ENCODE data around the gene USP11.
A peak's percentile ranks its signal among the peaks of the same experiment; 100 is the strongest.

Gene USP11

GRCh38 chrX:47204970-47205369 lies 27.8 kb upstream of the USP11 start:
- DNase-seq = no peak

DNA sequence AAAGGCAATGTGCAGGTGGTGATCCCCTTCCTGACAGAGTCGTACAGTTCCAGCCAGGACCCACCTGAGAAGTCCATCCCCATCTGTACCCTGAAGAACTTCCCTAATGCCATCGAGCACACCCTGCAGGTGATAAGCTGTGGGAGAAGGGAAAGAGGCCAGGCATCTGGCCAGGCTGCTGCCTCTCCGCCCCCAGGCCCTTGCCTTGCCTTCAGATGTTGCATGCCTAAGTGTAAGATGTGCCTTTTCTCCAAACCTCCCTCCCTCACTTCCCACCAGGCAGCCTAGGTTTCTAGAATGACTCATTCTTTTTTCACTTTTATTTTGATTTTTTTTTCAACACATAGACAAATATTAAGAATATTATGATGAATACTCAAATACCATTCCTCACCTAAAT lies 26.5 kb upstream of the USP11 start:
- DNase-seq = no peak

- no peak for DNase-seq
Measured at GRCh38 chrX:47208108-47208507, 24.7 kb upstream of the USP11 start.

- no peak for DNase-seq
Measured at GRCh38 chrX:47209508-47210238, 23.1 kb upstream of the USP11 start.

DNA sequence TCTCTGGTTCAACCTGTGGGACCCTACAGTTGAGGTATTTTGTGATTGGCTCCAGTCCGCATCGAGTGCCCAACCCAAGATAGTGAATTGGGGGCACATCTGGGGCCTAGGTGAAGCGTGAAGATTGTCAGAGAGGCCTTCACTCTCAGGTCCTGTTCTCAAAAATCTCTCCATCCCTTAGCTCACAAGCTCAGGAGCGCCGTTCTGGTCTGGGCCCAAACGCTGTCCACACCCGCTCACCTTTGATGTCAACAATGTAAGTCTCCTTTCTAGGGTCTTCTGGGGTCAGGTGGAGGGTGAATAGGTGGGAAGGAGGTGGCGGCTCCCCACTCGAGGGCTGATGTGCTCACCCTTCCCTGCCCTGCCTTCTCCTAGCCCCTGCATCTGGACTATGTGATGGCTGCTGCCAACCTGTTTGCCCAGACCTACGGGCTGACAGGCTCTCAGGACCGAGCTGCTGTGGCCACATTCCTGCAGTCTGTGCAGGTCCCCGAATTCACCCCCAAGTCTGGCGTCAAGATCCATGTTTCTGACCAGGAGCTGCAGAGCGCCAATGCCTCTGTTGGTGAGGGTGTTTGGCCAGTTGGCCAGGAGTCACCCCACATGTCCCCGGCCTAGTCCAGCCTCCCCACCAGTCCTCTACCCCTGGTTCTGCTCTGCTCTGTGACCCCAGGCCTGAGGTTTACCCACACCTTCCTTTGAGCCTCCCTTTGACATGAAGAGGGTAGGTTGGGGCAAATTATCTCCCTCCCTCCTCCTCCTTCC lies 22.0 kb upstream of the USP11 start:
- DNase-seq = no peak

DNA sequence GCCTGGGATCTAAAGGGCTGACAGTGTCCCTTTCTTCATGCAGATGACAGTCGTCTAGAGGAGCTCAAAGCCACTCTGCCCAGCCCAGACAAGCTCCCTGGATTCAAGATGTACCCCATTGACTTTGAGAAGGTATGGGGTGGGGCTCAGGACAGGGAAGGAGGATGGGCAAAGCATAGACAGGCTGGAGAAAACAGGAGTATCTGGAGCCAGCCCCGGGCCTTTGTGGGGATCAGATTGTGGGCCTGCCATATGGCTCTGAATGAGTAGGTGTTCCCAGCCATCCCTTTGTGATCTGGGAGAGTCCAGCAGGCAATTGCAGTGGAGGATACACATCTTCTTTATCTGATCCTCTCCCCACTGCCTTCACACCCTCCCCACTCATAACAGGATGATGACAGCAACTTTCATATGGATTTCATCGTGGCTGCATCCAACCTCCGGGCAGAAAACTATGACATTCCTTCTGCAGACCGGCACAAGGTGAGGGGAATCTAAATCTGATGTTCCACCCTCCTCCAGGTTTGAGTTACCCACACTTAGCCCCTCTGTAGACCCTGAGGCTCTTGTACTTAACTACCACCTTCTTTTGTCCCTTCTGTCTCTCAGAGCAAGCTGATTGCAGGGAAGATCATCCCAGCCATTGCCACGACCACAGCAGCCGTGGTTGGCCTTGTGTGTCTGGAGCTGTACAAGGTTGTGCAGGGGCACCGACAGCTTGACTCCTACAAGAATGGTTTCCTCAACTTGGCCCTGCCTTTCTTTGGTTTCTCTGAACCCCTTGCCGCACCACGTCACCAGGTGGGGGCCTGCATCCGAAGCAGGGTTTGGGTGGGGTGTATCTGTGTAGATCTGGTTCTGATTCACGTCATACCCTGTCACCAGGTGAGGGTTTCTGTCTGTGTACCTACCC lies 20.2 kb upstream of the USP11 start:
- no peak for DNase-seq

- DNase-seq = no peak
Measured at GRCh38 chrX:47214435-47215077, 18.3 kb upstream of the USP11 start.

- no peak for DNase-seq
Measured at GRCh38 chrX:47215291-47215900, 17.4 kb upstream of the USP11 start.

- no peak for DNase-seq
Measured at GRCh38 chrX:47216393-47216925, 16.4 kb upstream of the USP11 start.

GRCh38 chrX:47217121-47217851 lies 15.5 kb upstream of the USP11 start:
- no peak for DNase-seq

DNA sequence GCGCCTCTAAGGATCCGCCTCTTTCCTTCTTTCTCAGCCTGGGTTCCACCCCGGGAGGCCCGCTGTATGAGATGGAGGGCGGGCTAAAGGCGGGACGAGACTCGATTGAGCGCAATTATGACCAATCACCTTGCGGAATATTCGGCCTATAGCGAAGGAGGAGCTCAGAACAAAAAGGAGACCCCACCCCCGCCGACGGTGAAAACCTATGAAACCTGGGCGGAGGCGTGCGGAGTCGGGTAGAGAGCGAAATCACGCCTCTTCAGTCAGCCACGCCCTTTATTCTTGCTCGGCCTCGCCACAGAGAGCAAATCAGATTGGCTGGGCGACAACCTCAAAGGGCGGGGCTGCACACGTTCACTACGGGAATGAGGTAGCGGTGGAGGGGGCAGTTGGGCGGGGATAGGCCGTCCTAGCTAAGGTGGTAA lies 14.9 kb upstream of the USP11 start:
- DNase-seq = peak; percentile 98

DNA sequence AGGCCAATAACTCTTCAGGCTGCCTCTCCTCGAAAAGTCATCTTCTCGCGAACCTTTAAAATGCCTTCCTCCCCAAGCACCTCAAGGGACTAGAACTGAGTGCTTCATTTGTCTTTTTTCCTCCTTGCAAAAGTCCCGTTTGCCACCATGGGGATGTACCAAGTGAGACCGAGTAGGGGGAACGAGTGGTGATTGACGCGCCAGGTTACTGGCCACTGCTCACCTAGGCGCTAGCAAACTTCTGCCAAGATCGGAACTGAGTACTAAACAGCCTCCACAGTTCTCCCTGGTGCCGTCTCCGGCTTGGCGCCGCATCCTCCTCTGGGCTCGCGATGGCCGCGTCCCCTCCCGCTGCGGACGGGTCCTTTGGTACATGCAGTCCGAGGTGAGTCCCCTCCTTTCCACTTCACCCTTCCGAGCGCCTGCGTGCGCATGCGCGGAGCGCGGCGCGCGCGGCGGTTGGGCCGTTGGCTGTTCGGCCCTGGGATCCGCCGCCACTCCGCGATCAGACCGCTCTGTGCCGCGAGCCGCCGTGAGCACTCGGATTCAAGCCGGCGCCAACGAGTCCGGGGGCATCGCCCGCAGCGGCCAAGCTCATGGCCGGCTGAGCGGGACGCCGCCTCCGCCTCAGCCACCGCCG lies 14.4 kb upstream of the USP11 start, which contains the start of gene CDK16:
Gene CDK16, plus strand, starts transcription at position 402 of the 640 bp plus-strand sequence. CDS start 4,877 bp downstream, outside the sequence.
- peak; percentile 99 for DNase-seq

DNA sequence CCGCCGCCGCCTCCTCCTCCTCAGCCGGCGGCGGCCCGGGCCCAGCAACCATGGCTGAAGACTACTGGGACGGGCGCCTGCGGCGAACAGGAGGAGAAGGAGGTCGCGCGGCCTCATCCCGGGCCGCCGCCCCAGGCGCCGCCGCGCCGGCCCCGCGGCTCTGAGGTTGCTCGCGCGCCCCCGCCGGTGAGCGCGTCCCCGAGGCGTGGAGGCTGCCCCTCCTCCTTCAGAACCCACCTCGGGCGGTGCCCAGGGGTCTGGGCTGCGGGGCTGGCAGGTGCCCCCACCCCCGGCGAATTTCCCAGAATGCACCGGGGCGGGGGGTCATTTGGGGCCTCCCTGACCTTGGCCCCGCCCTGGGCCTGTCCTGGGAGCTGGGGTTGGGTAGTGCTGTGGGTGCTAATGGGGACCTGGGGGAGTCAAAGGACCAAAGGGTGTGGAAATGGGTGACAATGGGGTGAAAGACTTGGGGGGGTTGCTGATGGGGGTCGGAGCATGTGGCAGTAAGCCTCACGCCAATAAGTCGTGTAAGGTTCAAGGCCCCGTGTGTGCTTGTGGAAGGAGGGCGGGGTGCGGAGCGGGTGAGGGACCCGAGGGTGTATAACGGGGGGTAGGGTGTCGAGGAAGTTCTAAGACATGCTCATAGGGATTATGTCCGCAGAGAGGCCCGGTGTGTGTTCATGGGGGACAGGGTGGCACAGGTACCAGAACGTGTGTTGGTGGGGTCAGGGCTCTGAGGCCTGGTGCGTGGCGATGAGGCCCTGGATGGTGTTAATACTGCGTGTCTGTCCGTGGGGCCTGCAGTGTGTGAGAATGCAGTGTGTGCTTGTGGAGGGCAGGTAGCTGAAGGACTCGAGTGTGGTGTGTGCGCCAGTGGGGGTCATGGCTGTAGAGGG lies 13.6 kb upstream of the USP11 start:
- DNase-seq = peak; percentile 15

DNA sequence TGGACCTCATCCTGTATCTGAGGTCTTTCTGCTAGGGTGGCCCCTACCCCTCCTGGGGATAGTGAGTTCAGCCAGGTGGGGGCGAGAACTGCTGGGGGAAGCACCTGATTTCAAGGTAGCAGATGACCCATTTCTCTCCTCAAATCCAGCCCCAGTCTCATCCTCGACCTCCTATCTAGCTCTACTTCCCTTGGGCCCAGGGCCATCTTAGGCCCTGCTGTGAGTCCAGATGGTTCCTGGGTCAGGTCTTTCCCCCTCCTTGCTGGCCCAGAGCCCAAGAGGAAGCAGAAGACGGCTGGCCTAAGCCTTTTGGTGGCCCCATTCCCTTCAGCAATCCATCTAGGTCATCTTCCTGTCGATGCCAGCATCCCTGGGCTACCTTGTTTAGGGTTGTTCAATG lies 11.1 kb upstream of the USP11 start:
- no peak for DNase-seq

DNA sequence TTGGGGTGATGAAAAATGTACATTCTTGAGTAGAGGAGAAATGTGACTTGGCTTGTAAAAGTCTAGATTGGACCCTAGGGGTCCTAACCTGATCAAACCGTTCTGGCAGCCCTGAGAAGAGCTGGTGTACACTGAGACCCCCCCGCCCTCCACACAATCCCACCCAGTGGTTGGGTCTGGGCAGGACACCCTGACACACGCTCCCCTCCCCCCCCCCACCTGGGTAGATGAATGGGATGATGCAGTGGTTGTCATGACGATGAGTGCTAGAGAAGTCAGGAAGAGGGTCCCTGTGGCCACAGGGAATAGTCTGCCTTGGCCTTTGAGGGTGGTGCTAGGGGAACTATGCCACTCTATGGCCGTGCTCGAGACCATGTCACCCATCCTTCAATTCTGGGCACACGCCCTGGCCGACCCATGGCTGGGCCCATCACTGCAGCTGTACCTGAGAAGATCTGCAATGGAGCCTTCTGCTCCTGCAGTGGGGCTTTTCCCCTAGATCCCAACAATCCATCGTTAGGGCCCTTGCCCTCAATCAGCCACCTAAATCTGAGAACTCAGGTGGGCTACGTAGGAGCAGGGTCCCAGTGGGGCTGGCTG lies 10.0 kb upstream of the USP11 start:
- DNase-seq = no peak

DNA sequence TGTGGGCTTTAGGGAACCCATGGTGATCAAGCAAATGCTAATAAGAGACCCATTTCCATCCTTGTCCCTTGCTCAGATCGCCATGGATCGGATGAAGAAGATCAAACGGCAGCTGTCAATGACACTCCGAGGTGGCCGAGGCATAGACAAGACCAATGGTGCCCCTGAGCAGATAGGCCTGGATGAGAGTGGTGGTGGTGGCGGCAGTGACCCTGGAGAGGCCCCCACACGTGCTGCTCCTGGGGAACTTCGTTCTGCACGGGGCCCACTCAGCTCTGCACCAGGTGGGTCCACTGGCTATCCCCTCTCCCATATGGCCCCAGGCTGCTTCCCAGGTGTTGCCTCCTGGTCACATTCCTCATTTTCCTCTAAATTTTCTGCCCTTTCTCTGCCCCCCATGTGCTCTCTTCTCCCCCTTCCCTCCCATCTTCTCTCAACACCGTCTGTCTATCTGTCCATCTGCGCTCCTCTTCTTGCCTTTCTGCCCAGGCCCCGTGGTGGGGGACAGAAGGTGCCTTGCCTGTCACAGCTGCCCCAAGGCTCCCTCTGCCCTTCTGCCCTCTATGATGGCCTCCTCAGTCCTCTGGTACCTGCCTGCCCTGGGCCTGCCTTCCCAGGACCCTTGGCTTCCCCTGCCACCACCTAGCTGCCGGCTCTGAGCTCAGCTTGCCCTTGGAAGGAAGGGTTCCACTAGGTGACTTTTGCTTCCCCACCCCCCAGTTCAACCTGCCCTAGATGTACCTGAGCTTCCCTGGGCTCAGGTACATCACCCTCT lies 9.1 kb upstream of the USP11 start:
- no peak for DNase-seq

DNA sequence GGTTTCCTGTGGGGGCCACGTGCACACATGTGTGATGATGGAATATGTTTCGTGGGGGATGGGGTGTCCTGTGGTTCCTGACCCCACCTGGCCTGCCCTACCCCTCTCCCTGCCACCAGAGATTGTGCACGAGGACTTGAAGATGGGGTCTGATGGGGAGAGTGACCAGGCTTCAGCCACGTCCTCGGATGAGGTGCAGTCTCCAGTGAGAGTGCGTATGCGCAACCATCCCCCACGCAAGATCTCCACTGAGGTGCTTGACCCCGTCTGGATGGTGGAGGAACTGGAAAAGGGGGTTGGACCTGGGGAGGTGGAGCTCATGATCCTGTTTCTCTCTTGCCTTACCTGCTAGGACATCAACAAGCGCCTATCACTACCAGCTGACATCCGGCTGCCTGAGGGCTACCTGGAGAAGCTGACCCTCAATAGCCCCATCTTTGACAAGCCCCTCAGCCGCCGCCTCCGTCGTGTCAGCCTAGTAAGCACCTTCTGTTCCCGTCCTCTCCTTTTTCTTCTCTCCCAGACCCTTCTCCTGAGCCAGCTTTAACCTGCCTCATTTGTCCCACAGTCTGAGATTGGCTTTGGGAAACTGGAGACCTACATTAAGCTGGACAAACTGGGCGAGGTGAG lies 8.4 kb upstream of the USP11 start:
- DNase-seq = no peak

GRCh38 chrX:47224896-47225290 lies 7.9 kb upstream of the USP11 start:
- DNase-seq = no peak
